ENCODE measurements around the gene STMP1.

Gene STMP1

GRCh38 chr7:135650831-135651573 is 11.3 kb upstream of the STMP1 start:
- in situ Hi-C loops (cut with HindIII; ENCODE audit: low sequenced_read_pairs): no loop called here
- TF ChIP-seq CTCF (IDR thresholded peaks at IDR 0.05; ENCODE audit: low read depth, low read length, missing control alignments): no peak
- no peak for DNase-seq (ENCODE audit: low read depth)
- H3K4me3 ChIP-seq (ENCODE audit: low read depth, low read length): no peak overlapping the region

- TF ChIP-seq CTCF (IDR thresholded peaks at IDR 0.05; ENCODE audit: low read depth, low read length, missing control alignments): no peak
- no peak overlapping the region for H3K4me3 ChIP-seq (ENCODE audit: low read depth, low read length)
- in situ Hi-C loops (cut with HindIII; ENCODE audit: low sequenced_read_pairs): no loop called here
- DNase-seq (ENCODE audit: low read depth): no peak
Measured at GRCh38 chr7:135653340-135654080, 8.8 kb upstream of the STMP1 start.

GRCh38 chr7:135658564-135658963 is 3.8 kb upstream of the STMP1 start:
- in situ Hi-C loops (cut with HindIII; ENCODE audit: low sequenced_read_pairs): no loop called here
- no peak overlapping the region for H3K4me3 ChIP-seq (ENCODE audit: low read depth, low read length)
- TF ChIP-seq CTCF (IDR thresholded peaks at IDR 0.05; ENCODE audit: low read depth, low read length, missing control alignments): no peak
- no peak for DNase-seq (ENCODE audit: low read depth)

GRCh38 chr7:135659159-135659846 is 3.0 kb upstream of the STMP1 start:
- in situ Hi-C loops (cut with HindIII; ENCODE audit: low sequenced_read_pairs): no loop called here
- DNase-seq (ENCODE audit: low read depth): no peak
- no peak overlapping the region for H3K4me3 ChIP-seq (ENCODE audit: low read depth, low read length)
- TF ChIP-seq CTCF (IDR thresholded peaks at IDR 0.05; ENCODE audit: low read depth, low read length, missing control alignments): no peak

GRCh38 chr7:135661311-135662122 is 797 bp upstream of the STMP1 start:
- peak overlapping the region; percentile 83 for H3K4me3 ChIP-seq (ENCODE audit: low read depth, low read length)
- no peak for DNase-seq (ENCODE audit: low read depth)
- in situ Hi-C loops (cut with HindIII; ENCODE audit: low sequenced_read_pairs): loop anchor here (5.0 kb wide), 1 partner anchor 34 kb away; no protein-coding TSS in a partner anchor
- TF ChIP-seq CTCF (IDR thresholded peaks at IDR 0.05; ENCODE audit: low read depth, low read length, missing control alignments): no peak

- in situ Hi-C loops (cut with HindIII; ENCODE audit: low sequenced_read_pairs): loop anchor here (5.0 kb wide), 1 partner anchor 35 kb away; no protein-coding TSS in a partner anchor
- DNase-seq (ENCODE audit: low read depth): no peak
- TF ChIP-seq CTCF (IDR thresholded peaks at IDR 0.05; ENCODE audit: low read depth, low read length, missing control alignments): no peak
- H3K4me3 ChIP-seq (ENCODE audit: low read depth, low read length): peak overlapping the region; percentile 83
Measured at GRCh38 chr7:135662123-135662372, 266 bp upstream of the STMP1 start.
